Vagina (tissue), 2 donors: ENCODE measurements around the gene ELL2. TPM values are rescaled to one million over a fixed set of nuclear protein-coding genes. Genes with fewer than 3 reads are reported as not detected.
A peak's percentile ranks its signal among the peaks of the same experiment; 100 is the strongest.
"Not testable (repeated sequence)": the region's sequence is repeated elsewhere in the genome, so short reads cannot be mapped to it uniquely, and the experiment has no call there.

ENCODE experiments used
- DNase-seq, 2 donors: peaks; one replicate each; pipeline ENCODE4 v3.0.0-alpha.2; 2017; ENCODE audit errors: extremely low spot score in 2 of 2
- H3K27ac ChIP-seq: fragments of 200-600 bp; sonication (generic); one replicate; pipeline ENCODE4 v1.5.1; 2019
- H3K27me3 ChIP-seq: fragments of 200-600 bp; sonication (generic); one replicate; pipeline ENCODE4 v1.5.1; 2019
- H3K36me3 ChIP-seq, 2 donors: fragments of 200-600 bp; sonication (generic); one replicate each; pipeline ENCODE4 v1.5.1; 2017 to 2019
- H3K4me1 ChIP-seq: fragments of 200-600 bp; sonication (generic); one replicate; pipeline ENCODE4 v1.5.1; 2019
- H3K4me3 ChIP-seq, 2 donors: fragments of 200-600 bp; sonication (generic); 1 replicate in 1 of 2; 2 replicates in 1 of 2; pipeline ENCODE4 v1.5.1; 2016 to 2019
- H3K9me3 ChIP-seq: fragments of 200-600 bp; sonication (generic); one replicate; pipeline ENCODE4 v1.5.1; 2019
- CTCF ChIP-seq, 3 experiments: fragments of 450-650 bp in 2 of 3; fragments of 200-600 bp in 1 of 3; sonication (generic) in 1 of 3; IDR thresholded peaks; one replicate each; pipeline ENCODE4 v1.5.1; 2017 to 2019; ENCODE audit warnings: antibody characterized with exemption in 3 of 3, mild to moderate bottlenecking in 2 of 3, moderate library complexity in 2 of 3
- POLR2A ChIP-seq, 2 donors: fragments of 450-650 bp; IDR thresholded peaks; one replicate each; pipeline ENCODE4 v1.6.1; 2017; ENCODE audit warnings: antibody characterized with exemption in 2 of 2, mild to moderate bottlenecking in 2 of 2, moderate library complexity in 2 of 2
- POLR2AphosphoS5 ChIP-seq, 2 donors: sonication (generic); formaldehyde crosslinking; IDR thresholded peaks; one replicate each; pipeline ENCODE4 v1.9.0; 2017; ENCODE audit warnings: antibody characterized with exemption in 2 of 2, mild to moderate bottlenecking in 2 of 2, low read depth in 1 of 2; ENCODE audit not compliant: insufficient read depth in 1 of 2
- intact Hi-C: fragments of 100-400 bp; cut with DNase I; formaldehyde crosslinking; loops from one replicate; pipeline ENCODE4 v1.15.1; 2023
- total RNA-seq: library from RNA; depleted of rRNA; stranded (reverse); fragments of >200 nt; gene quantifications from one replicate; pipeline ENCODE4 v1.2.3, GENCODE V29; 2016

Gene ELL2
- total RNA-seq, 1 donor from 2014 or later, result 113 TPM

- Histone ChIP-seq H3K4me3 (no peak overlapping the region), H3K9me3 (no peaks in the 10 kb centered on the region), H3K27me3 (no peaks in the 10 kb centered on the region), H3K36me3 (no peaks in the 10 kb centered on the region), H3K27ac (no peak overlapping the region), H3K4me1 (peaks cover 32% of the 10 kb centered on the region)
- no peak for TF ChIP-seq POLR2AphosphoS5 (IDR thresholded peaks at IDR 0.05; ENCODE audit: insufficient read depth in 1 of 2, low read depth in 1 of 2)
- no peak for TF ChIP-seq POLR2A (IDR thresholded peaks at IDR 0.05)
- TF ChIP-seq CTCF (IDR thresholded peaks at IDR 0.05), result no peak
- intact Hi-C loops, result no loop called here
- no peak for DNase-seq
Observed at GRCh38 chr5:95838001-95838520, 123.6 kb downstream of the ELL2 start.

- DNase-seq, result no peak
- H3K27ac ChIP-seq, result no peak overlapping the region
- H3K27me3 ChIP-seq, result no peaks in the 10 kb centered on the region
- no peaks in the 10 kb centered on the region for H3K9me3 ChIP-seq
- TF ChIP-seq POLR2A (IDR thresholded peaks at IDR 0.05), result no peak
- TF ChIP-seq POLR2AphosphoS5 (IDR thresholded peaks at IDR 0.05; ENCODE audit: insufficient read depth in 1 of 2, low read depth in 1 of 2), result no peak
- no peak for TF ChIP-seq CTCF (IDR thresholded peaks at IDR 0.05)
- intact Hi-C loops, result no loop called here
- H3K36me3 ChIP-seq, result no peaks in the 10 kb centered on the region
- peaks cover 26% of the 10 kb centered on the region for H3K4me1 ChIP-seq
- no peak overlapping the region for H3K4me3 ChIP-seq
Observed at GRCh38 chr5:95837492-95837891, 124.2 kb downstream of the ELL2 start.

- H3K27me3 ChIP-seq, H3K27ac ChIP-seq, intact Hi-C loops, DNase-seq, H3K36me3 ChIP-seq, H3K4me3 ChIP-seq, H3K9me3 ChIP-seq: not testable (repeated sequence)
- peaks cover 22% of the 10 kb centered on the region for H3K4me1 ChIP-seq
Observed at GRCh38 chr5:95836971-95837370, 124.7 kb downstream of the ELL2 start.

- TF ChIP-seq POLR2AphosphoS5 (IDR thresholded peaks at IDR 0.05; ENCODE audit: insufficient read depth in 1 of 2, low read depth in 1 of 2) (no peak), CTCF (IDR thresholded peaks at IDR 0.05) (no peak), POLR2A (IDR thresholded peaks at IDR 0.05) (no peak)
- Histone ChIP-seq H3K27ac (peak overlapping the region; percentile 89), H3K4me1 (peaks cover 22% of the 10 kb centered on the region), H3K36me3 (no peaks in the 10 kb centered on the region), H3K27me3 (no peaks in the 10 kb centered on the region), H3K4me3 (no peak overlapping the region), H3K9me3 (no peaks in the 10 kb centered on the region)
- intact Hi-C loops, result no loop called here
- DNase-seq, result no peak
Observed at GRCh38 chr5:95836544-95836943, 125.1 kb downstream of the ELL2 start.

GRCh38 chr5:95835682-95836385 is 125.8 kb downstream of the ELL2 start:
- no peak for TF ChIP-seq CTCF (IDR thresholded peaks at IDR 0.05)
- TF ChIP-seq POLR2A (IDR thresholded peaks at IDR 0.05), result no peak
- TF ChIP-seq POLR2AphosphoS5 (IDR thresholded peaks at IDR 0.05; ENCODE audit: insufficient read depth in 1 of 2, low read depth in 1 of 2), result peak in 1 of 2 donors; percentile 12
- intact Hi-C loops, result no loop called here
- DNase-seq, result no peak
- Histone ChIP-seq H3K27me3 (no peaks in the 10 kb centered on the region), H3K4me3 (peak overlapping the region; percentile 60 to 69), H3K9me3 (no peaks in the 10 kb centered on the region), H3K36me3 (no peaks in the 10 kb centered on the region), H3K4me1 (peaks cover 22% of the 10 kb centered on the region), H3K27ac (peak overlapping the region; percentile 89)

Other genes starting within 250 kb of the ELL2 start
- gene RHOBTB3, start 230.5 kb downstream of the ELL2 start, total RNA-seq, result 43.2 TPM
- gene GLRX, start 139.1 kb downstream of the ELL2 start, total RNA-seq, result 63.3 TPM